ENCODE measurements around the gene PBX1.
"Not testable (repeated sequence)": the region's sequence is repeated elsewhere in the genome, so short reads cannot be mapped to it uniquely, and the experiment has no call there.

Gene PBX1

GRCh38 chr1:164558461-164559341 lies at the start of gene PBX1:
Gene PBX1 (plus strand): TSS chr1:164559184.
- DNase-seq (ENCODE audit: low spot score) = peak; percentile 78

- DNase-seq (ENCODE audit: low spot score) = no peak
These were observed 48.5 kb upstream of the PBX1 start for GRCh38 chr1:164510435-164510834.

- no peak for DNase-seq (ENCODE audit: low spot score)
These were observed 47.8 kb upstream of the PBX1 start for GRCh38 chr1:164511001-164511705.

DNA sequence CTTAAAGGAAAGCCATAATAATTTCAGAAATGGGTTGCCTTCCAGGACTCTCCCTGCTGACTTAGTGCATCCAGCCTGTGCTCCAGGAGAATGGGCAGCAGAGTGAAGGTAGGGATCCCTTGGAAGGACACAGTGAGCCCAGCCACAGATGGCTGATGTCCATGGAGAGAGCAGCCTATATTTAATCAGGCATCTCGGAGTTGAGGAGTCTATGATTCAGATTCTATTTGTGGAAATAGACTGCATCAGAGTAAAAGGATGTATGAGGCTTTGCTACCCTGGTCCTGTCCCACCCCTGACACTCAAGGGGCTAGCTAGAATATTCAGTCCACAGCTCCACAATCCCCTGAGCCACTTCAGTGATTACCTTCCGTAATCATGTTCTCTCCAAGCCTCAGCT lies 43.8 kb upstream of the PBX1 start:
- no peak for DNase-seq (ENCODE audit: low spot score)

GRCh38 chr1:164515711-164516331 lies 43.2 kb upstream of the PBX1 start:
- no peak for DNase-seq (ENCODE audit: low spot score)

GRCh38 chr1:164516591-164516990 lies 42.4 kb upstream of the PBX1 start:
- no peak for DNase-seq (ENCODE audit: low spot score)

DNA sequence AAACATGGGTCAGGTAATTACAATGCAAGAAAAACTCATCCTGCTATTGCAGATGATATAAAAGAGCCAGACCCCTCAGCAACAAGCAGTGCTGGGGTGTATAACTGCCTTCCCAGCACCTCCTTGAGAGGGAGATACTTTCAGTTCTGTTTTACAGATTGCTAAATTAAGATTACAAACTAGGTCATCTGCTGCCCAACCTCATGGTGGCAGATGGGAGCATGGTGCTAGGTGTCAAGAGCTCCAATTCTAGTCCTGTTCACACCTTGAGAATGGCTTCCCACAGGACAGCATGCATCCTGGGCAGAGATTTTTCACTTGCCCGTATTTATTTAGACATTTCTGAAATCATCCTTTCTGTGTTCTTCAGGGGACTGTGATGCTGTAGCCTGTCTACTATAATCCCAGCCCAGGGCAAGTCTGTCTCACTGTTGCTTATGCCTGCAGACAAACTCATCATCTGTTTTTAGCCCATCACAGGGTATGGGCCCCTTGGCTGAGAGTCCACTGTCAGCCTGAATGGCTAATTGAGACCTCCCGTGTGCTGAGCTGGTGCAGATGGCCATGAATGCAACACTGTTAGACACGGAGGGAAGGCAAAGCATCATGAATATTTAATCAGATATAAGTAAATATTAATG lies 40.2 kb upstream of the PBX1 start:
- DNase-seq (ENCODE audit: low spot score) = no peak

DNA sequence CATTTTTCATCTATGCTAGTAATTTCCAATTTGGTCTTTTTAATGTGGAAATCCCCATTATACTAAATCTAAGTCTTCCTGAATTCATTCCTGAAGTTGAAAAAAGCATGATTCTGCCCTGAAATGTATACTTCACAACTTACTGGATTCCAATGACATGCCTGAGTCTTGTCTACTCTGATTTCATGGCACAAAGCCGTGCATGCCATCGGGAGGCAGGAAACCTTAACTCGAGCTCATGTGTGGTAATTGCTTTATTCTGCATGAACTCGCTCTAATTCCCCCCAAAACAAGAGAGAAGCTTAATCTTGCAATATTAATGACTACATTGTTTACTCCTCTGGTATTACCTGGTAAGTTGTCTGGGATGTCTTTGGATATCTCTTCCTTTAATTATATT lies 39.6 kb upstream of the PBX1 start:
- no peak for DNase-seq (ENCODE audit: low spot score)

DNA sequence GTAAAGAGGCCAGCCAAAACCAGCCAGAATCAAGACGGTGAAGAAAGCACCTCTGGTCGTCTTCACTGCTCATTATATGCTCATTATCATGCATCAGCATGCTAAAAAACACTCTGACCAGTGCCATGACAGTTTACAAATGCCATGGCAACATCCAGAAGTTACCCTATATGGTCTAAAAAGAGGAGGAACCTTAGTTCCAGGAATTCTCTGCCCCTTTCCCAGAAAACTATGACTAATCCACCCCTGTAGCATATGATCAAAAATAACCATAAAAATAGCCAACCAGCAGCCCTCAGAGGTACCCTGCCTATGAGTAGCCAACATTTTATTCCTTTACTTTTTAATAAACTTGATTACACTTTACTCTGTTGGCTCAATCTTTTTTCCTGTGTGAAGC lies 34.2 kb upstream of the PBX1 start:
- DNase-seq (ENCODE audit: low spot score) = no peak

- no peak for DNase-seq (ENCODE audit: low spot score)
These were observed 23.9 kb upstream of the PBX1 start for GRCh38 chr1:164534863-164535610.

DNA sequence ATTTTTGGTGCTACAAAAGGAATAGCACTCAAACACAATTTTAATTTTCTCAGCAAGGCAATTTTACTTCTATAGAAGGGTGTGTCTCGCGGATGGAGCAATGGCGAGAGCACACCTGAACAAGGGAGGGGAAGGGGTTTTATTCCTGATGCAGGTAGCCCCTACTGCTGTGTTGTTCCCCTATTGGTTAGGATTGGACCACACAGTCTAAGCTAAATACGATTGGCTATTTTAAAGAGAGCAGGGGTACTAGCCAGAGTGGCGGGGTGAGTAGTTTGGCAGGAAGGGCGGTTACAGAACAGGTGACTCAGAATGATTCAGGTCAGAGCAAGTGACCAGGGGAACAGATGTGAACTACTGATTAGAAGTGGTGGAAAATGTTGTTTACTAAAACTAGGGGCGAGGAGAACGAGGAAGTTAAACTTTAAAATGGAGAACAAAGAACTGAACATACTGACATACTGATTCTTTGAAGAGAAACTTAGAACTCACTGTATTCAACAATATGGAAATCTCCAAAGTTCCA lies 6.5 kb upstream of the PBX1 start:
- not testable (repeated sequence) for DNase-seq (ENCODE audit: low spot score)

- DNase-seq (ENCODE audit: low spot score) = no peak
These were observed 1.7 kb upstream of the PBX1 start for GRCh38 chr1:164557270-164557669.

DNA sequence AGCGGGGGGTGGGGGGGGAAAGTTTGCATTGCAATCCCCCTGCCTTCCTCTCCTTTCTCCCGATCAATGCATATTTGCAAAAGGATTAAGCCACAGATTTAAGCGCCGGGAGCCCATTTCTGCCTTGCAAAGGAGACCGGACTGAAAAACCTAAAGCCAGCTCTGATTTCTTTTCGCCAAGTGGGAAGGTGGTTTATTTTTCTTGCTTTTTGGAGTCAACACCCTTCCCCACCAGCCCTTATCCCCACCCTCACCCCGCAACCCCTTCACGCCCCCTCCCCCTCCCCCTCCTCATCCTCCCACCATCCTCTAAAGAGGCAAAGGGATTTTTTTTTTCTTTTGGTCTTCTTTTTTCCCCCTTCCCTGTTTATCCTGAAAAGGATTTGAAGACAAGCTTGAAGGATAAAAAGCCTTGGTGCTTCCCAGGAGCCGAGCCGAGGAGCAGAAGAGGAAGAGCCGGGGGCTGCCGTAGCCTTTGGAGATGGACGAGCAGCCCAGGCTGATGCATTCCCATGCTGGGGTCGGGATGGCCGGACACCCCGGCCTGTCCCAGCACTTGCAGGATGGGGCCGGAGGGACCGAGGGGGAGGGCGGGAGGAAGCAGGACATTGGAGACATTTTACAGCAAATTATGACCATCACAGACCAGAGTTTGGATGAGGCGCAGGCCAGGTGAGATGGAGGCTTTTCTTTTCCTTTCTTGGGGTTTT lies 513 bp downstream of the PBX1 start:
- DNase-seq (ENCODE audit: low spot score) = no peak

GRCh38 chr1:164560121-164560541 lies 1.1 kb downstream of the PBX1 start:
- DNase-seq (ENCODE audit: low spot score) = no peak

DNA sequence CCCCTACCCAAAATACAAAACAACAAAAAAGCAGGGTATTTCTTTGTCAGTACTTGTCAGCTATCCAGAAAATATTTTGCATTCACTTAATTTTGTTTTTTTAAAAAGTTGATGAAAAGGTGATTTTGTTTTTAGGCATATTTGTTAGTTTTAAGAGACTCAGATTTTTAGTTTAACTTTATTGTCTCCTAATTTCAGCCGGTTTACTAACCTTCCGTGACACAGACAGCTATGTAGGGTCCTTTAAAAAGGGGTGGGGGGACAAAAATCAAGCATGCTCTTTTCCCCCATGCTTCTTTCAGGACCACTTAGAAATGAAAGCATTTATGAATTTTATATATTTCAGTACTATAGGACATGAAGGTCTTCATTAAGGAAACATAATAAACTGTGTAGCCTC lies 1.6 kb downstream of the PBX1 start:
- DNase-seq (ENCODE audit: low spot score) = no peak

DNA sequence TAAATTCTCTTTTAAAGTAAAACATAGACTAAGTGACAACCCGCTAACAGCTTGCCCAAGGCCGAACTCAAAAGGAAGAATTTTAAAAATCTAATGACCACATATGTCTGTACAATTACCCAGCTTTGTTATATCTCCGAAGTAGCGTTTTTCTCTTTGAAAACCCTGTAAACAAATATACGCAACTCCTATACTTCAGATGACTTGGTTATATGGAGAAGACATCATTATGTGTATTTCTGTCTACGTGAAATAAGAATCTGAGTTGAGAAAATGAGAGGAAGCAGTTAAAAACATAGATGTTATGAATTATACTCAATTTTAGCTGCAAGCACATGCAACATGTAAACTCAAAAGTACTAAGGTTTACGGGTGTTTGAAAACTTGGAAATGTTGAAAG lies 2.0 kb downstream of the PBX1 start:
- no peak for DNase-seq (ENCODE audit: low spot score)

- DNase-seq (ENCODE audit: low spot score) = no peak
These were observed 2.5 kb downstream of the PBX1 start for GRCh38 chr1:164561472-164561871.

DNA sequence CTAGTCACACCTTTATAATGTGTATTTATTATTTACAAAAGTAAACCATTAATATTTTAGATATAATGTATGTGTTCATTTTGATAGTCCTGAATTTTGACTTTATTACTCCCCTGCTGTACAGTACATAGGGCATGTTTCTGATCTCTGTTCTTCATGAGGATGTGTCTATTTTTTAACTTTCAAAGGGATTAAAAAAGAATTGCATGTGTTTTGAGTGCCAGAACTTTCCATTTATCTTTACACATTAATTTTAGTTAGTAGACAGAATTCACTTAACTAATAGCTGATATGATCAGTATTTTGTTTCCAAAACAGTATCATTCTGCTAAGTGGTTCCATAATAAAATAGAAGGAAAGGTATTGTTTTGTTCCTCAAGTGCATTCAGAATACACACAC lies 3.1 kb downstream of the PBX1 start:
- DNase-seq (ENCODE audit: low spot score) = no peak

DNA sequence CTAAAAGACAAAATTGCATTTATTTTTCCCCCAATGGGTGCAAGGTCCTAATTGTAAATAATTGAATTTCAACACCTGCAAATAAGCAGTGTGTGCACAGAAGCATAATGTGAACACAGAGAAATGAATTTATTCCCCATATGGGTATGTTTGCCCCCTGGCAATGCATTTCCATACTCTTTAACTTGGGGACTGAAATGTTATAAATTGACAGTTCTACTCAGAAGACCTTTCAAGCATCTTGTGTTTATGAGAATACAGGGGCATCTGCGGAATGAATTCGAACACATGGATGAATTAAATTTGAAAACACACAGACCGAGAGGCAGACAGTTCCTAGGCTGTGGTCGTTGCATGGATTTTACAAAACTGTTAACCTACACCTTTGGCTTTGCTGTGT lies 3.5 kb downstream of the PBX1 start:
- no peak for DNase-seq (ENCODE audit: low spot score)

- DNase-seq (ENCODE audit: low spot score) = no peak
These were observed 4.0 kb downstream of the PBX1 start for GRCh38 chr1:164562947-164563520.

Data from HuH-7 (cell line).